IMR-90 (cell line): ENCODE data around the gene KRT78. TPM values are rescaled to one million over a fixed set of nuclear protein-coding genes. Genes with fewer than 3 reads are reported as not detected.

Source experiments
- CHD1 ChIP-seq: IDR thresholded peaks from 2 replicates; pipeline ENCODE4 v1.6.1; 2012; ENCODE audit warnings: low read depth, low read length, improper control_type of control experiment
- CTCF ChIP-seq: conservative IDR thresholded peaks from 2 replicates; pipeline ENCODE4 v1.5.1; 2012; ENCODE audit warnings: mild to moderate bottlenecking, low read depth, low read length, improper control_type of control experiment
- MAFK ChIP-seq: IDR thresholded peaks from 2 replicates; pipeline ENCODE4 v1.6.1; 2012; ENCODE audit warnings: low read depth, low read length, improper control_type of control experiment
- RFX5 ChIP-seq: IDR thresholded peaks from 2 replicates; pipeline ENCODE4 v1.8.0; 2012; ENCODE audit warnings: low read depth, mild to moderate bottlenecking, low read length, moderate library complexity
- polyA plus RNA-seq, 3 experiments: library from polyadenylated mRNA; depleted of rRNA; stranded (reverse); fragments of >200 nt; gene quantifications; 2 replicates each; pipeline ENCODE4 v1.2.3, GENCODE V29; 2012; ENCODE audit warnings: low replicate concordance in 1 of 3
- total RNA-seq: library from RNA; depleted of rRNA; stranded (reverse); fragments of >200 nt; gene quantifications from 2 replicates; pipeline ENCODE4 v1.2.3, GENCODE V29; 2012

The KRT78 gene
- total and polyA plus RNA-seq, 2 of the 4 experiments (the other 2 are of a cell fraction), result not detected

- TF ChIP-seq CTCF, result no peak
- no peak for TF ChIP-seq RFX5
- TF ChIP-seq MAFK, result no peak
- no peak for TF ChIP-seq CHD1
These were observed 57.3 kb downstream of the KRT78 start (continued) for GRCh38 chr12:52791271-52792184.
